H9 (cell line): ENCODE results near the gene FGF22. TPM values are rescaled to one million over a fixed set of nuclear protein-coding genes. Genes with fewer than 3 reads are reported as not detected.

Experiments
- DNase-seq: peaks from one replicate; pipeline ENCODE4 v3.0.0-alpha.2; 2017
- H2AFZ ChIP-seq: one replicate; pipeline ENCODE4 v1.6.1; 2013; ENCODE audit warnings: mild to moderate bottlenecking, low read length, control low read depth, moderate library complexity
- H2AK5ac ChIP-seq: 2 replicates; pipeline ENCODE4 v1.6.1; 2013; ENCODE audit warnings: low read length, control low read depth, mixed read lengths; ENCODE audit not compliant: insufficient read length
- H2BK120ac ChIP-seq: one replicate; pipeline ENCODE4 v1.6.1; 2013; ENCODE audit warnings: low read depth, mild to moderate bottlenecking, low read length, control low read depth, inconsistent platforms; ENCODE audit not compliant: poor library complexity, severe bottlenecking
- H2BK12ac ChIP-seq: 2 replicates; pipeline ENCODE4 v1.6.1; 2013; ENCODE audit warnings: low read length, control low read depth, mixed read lengths, low read depth; ENCODE audit not compliant: insufficient read length
- H2BK15ac ChIP-seq: 2 replicates; pipeline ENCODE4 v1.6.1; 2013; ENCODE audit warnings: low read depth, low read length, control low read depth
- H2BK20ac ChIP-seq: one replicate; pipeline ENCODE4 v1.6.1; 2013; ENCODE audit warnings: low read depth, mild to moderate bottlenecking, low read length, control low read depth, inconsistent platforms; ENCODE audit not compliant: poor library complexity, severe bottlenecking
- H2BK5ac ChIP-seq: 2 replicates; pipeline ENCODE4 v1.6.1; 2013; ENCODE audit warnings: low read length, control low read depth, mixed read lengths; ENCODE audit not compliant: insufficient read length
- H3K14ac ChIP-seq: 2 replicates; pipeline ENCODE4 v1.6.1; 2013; ENCODE audit warnings: low read length, control low read depth; ENCODE audit not compliant: insufficient read depth
- H3K18ac ChIP-seq: 2 replicates; pipeline ENCODE4 v1.6.1; 2013; ENCODE audit warnings: low read depth, mild to moderate bottlenecking, mixed read lengths, low read length, control low read depth; ENCODE audit not compliant: insufficient read length
- H3K23ac ChIP-seq: 2 replicates; pipeline ENCODE4 v1.6.1; 2013; ENCODE audit warnings: low read length, control low read depth, mixed read lengths, low read depth; ENCODE audit not compliant: insufficient read length
- H3K23me2 ChIP-seq: 2 replicates; pipeline ENCODE4 v1.6.1; 2013; ENCODE audit warnings: low read depth, mild to moderate bottlenecking, mixed read lengths, low read length, control low read depth; ENCODE audit not compliant: insufficient read length, poor library complexity, severe bottlenecking
- H3K27ac ChIP-seq: 2 replicates; pipeline ENCODE4 v1.5.1; 2013; ENCODE audit warnings: low read length, control low read depth, mixed read lengths, low read depth; ENCODE audit not compliant: insufficient read length
- H3K27me3 ChIP-seq: 2 replicates; pipeline ENCODE4 v1.6.1; 2013; ENCODE audit warnings: low read length, control low read depth, inconsistent platforms; ENCODE audit not compliant: insufficient read depth
- H3K4ac ChIP-seq: 2 replicates; pipeline ENCODE4 v1.6.1; 2013; ENCODE audit warnings: low read depth, mild to moderate bottlenecking, control low read depth, inconsistent platforms, low read length, moderate library complexity
- H3K4me1 ChIP-seq: 2 replicates; pipeline ENCODE4 v1.6.1; 2013; ENCODE audit warnings: low read length, control low read depth, inconsistent platforms; ENCODE audit not compliant: insufficient read depth
- H3K4me2 ChIP-seq: 2 replicates; pipeline ENCODE4 v1.6.1; 2013; ENCODE audit warnings: low read length, control low read depth, mixed read lengths; ENCODE audit not compliant: insufficient read length, insufficient read depth
- H3K56ac ChIP-seq: 2 replicates; pipeline ENCODE4 v1.6.1; 2013; ENCODE audit warnings: low read depth, mild to moderate bottlenecking, mixed read lengths, low read length, control low read depth; ENCODE audit not compliant: insufficient read length
- H3K79me1 ChIP-seq: 2 replicates; pipeline ENCODE4 v1.6.1; 2013; ENCODE audit warnings: low read depth, mild to moderate bottlenecking, moderate library complexity, low read length, control low read depth, inconsistent platforms; ENCODE audit not compliant: insufficient read depth, poor library complexity, severe bottlenecking
- H3K79me2 ChIP-seq: 2 replicates; pipeline ENCODE4 v1.6.1; 2013; ENCODE audit warnings: low read length, control low read depth, inconsistent platforms; ENCODE audit not compliant: insufficient read depth
- H3K9ac ChIP-seq: 2 replicates; pipeline ENCODE4 v1.6.1; 2013; ENCODE audit warnings: low read length, control low read depth, mixed read lengths; ENCODE audit not compliant: insufficient read length; ENCODE audit errors: extremely low read depth
- H3K9me3 ChIP-seq: one replicate; pipeline ENCODE4 v1.6.1; 2013; ENCODE audit warnings: low read depth, low read length, inconsistent platforms; ENCODE audit not compliant: control insufficient read depth
- H3T11ph ChIP-seq: one replicate; pipeline ENCODE4 v1.6.1; 2013; ENCODE audit warnings: mild to moderate bottlenecking, low read length, control low read depth, inconsistent platforms
- H4K20me1 ChIP-seq: one replicate; pipeline ENCODE4 v1.6.1; 2013; ENCODE audit not compliant: control insufficient read depth, insufficient read length, insufficient read depth
- H4K5ac ChIP-seq: 2 replicates; pipeline ENCODE4 v1.6.1; 2013; ENCODE audit warnings: low read depth, mild to moderate bottlenecking, mixed read lengths, low read length, control low read depth; ENCODE audit not compliant: insufficient read length
- H4K8ac ChIP-seq: replicated peaks from 2 replicates; pipeline ENCODE4 v1.6.1; 2013; ENCODE audit warnings: low read length, control low read depth, mixed read lengths, low read depth; ENCODE audit not compliant: insufficient read length
- H4K91ac ChIP-seq: 2 replicates; pipeline ENCODE4 v1.6.1; 2013; ENCODE audit warnings: low read depth, mild to moderate bottlenecking, moderate library complexity, mixed read lengths, low read length, control low read depth; ENCODE audit not compliant: insufficient read length
- H3K27ac Mint-ChIP-seq, 3 experiments: 2 replicates in 2 of 3; 3 replicates in 1 of 3; pipeline ENCODE4 v1.8.0; 2020 to 2021; ENCODE audit warnings: mixed read lengths in 3 of 3, mild to moderate bottlenecking in 1 of 3, moderate library complexity in 1 of 3
- H3K27me3 Mint-ChIP-seq: 2 replicates; pipeline ENCODE4 v1.8.0; 2021; ENCODE audit warnings: low read depth, mild to moderate bottlenecking, moderate library complexity, mixed read lengths
- H3K36me3 Mint-ChIP-seq, 3 experiments: 2 replicates in 2 of 3; 3 replicates in 1 of 3; pipeline ENCODE4 v1.8.0; 2020 to 2021; ENCODE audit warnings: low read depth in 3 of 3, mixed read lengths in 3 of 3; ENCODE audit not compliant: insufficient read depth in 1 of 3
- H3K4me1 Mint-ChIP-seq, 2 experiments: 2 replicates each; pipeline ENCODE4 v1.8.0; 2020; ENCODE audit warnings: mixed read lengths in 2 of 2
- H3K4me3 Mint-ChIP-seq, 2 experiments: 2 replicates in 1 of 2; 3 replicates in 1 of 2; pipeline ENCODE4 v1.8.0; 2020 to 2021; ENCODE audit warnings: mild to moderate bottlenecking in 2 of 2, mixed read lengths in 2 of 2, moderate library complexity in 1 of 2
- H3K9me3 Mint-ChIP-seq, 2 experiments: 2 replicates in 1 of 2; 3 replicates in 1 of 2; pipeline ENCODE4 v1.8.0; 2020; ENCODE audit warnings: mild to moderate bottlenecking in 2 of 2, mixed read lengths in 2 of 2, moderate library complexity in 1 of 2
- WGBS: extraction: QIAGEN DNeasy Blood & Tissue Kit; methylation state at CpG from one replicate; pipeline ENCODE4 v1.1.7; 2013; ENCODE audit warnings: missing lambda C conversion rate, low lambda C conversion rate, mixed read lengths; ENCODE audit not compliant: insufficient read length; ENCODE audit errors: extremely low coverage; 5-methylcytosine and 5-hydroxymethylcytosine counted together
- total RNA-seq: library from RNA; stranded (reverse); gene quantifications from 2 replicates; pipeline ENCODE4 v1.2.1, GENCODE V29; 2021
- TF ChIP-seq, protein P1 (sequence below): fragments of 200-600 bp; sonication (generic); conservative IDR thresholded peaks from 3 replicates; pipeline ENCODE4 v1.8.0; 2021; ENCODE audit warnings: antibody characterized with exemption, mild to moderate bottlenecking

The FGF22 gene
- total RNA-seq, 1 experiment from 2014 or later: 0.72 TPM

GRCh38 chr19:610071-610800, 29.4 kb upstream of the FGF22 start:
- H3K56ac ChIP-seq: no peak overlapping the region
- TF ChIP-seq, protein P1, sequence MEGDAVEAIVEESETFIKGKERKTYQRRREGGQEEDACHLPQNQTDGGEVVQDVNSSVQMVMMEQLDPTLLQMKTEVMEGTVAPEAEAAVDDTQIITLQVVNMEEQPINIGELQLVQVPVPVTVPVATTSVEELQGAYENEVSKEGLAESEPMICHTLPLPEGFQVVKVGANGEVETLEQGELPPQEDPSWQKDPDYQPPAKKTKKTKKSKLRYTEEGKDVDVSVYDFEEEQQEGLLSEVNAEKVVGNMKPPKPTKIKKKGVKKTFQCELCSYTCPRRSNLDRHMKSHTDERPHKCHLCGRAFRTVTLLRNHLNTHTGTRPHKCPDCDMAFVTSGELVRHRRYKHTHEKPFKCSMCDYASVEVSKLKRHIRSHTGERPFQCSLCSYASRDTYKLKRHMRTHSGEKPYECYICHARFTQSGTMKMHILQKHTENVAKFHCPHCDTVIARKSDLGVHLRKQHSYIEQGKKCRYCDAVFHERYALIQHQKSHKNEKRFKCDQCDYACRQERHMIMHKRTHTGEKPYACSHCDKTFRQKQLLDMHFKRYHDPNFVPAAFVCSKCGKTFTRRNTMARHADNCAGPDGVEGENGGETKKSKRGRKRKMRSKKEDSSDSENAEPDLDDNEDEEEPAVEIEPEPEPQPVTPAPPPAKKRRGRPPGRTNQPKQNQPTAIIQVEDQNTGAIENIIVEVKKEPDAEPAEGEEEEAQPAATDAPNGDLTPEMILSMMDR: no peak
- H3K27me3 ChIP-seq: no peaks in the 10 kb centered on the region
- H2BK5ac ChIP-seq: no peak overlapping the region
- no peak overlapping the region for H4K91ac ChIP-seq
- no peak overlapping the region for H2AFZ ChIP-seq
- H3K9ac ChIP-seq: no peak overlapping the region
- no peaks in the 10 kb centered on the region for H3K23me2 ChIP-seq
- no peaks in the 10 kb centered on the region for H3K9me3 ChIP-seq
- Mint-ChIP-seq H3K36me3 (peaks cover 15 to 30% (median 24%) of the 10 kb centered on the region in 3 experiments), H3K4me1 (peaks cover 3 to 4% of the 10 kb centered on the region in 2 experiments; a peak in 1 of 4 replicates), H3K9me3 (no peaks in the 10 kb centered on the region), H3K27me3 (no peaks in the 10 kb centered on the region), H3K4me3 (no peak overlapping the region), H3K27ac (no peak overlapping the region; a peak in 1 of 7 replicates)
- no peak overlapping the region for H3K4ac ChIP-seq
- H3K14ac ChIP-seq: no peak overlapping the region; the same call in 1 of the 2 replicates
- no peaks in the 10 kb centered on the region for H4K20me1 ChIP-seq
- no peaks in the 10 kb centered on the region for H3K4me1 ChIP-seq
- H3K79me1 ChIP-seq: no peaks in the 10 kb centered on the region
- no peak overlapping the region for H3T11ph ChIP-seq
- H2AK5ac ChIP-seq: no peak overlapping the region
- H2BK12ac ChIP-seq: no peak overlapping the region
- H3K79me2 ChIP-seq: no peaks in the 10 kb centered on the region
- H4K8ac ChIP-seq: no peak overlapping the region
- no peak for DNase-seq
- WGBS: no CpG with 5 or more reads among the region's 38 CpGs
- H3K23ac ChIP-seq: no peak overlapping the region
- no peak overlapping the region for H4K5ac ChIP-seq
- no peak overlapping the region for H3K18ac ChIP-seq
- H2BK15ac ChIP-seq: no peak overlapping the region
- H3K4me2 ChIP-seq: no peak overlapping the region
- no peak overlapping the region for H3K27ac ChIP-seq
- no peak overlapping the region for H2BK120ac ChIP-seq
- H2BK20ac ChIP-seq: no peak overlapping the region
